ENCODE measurements around the gene RSU1. TPM values are rescaled to one million over a fixed set of nuclear protein-coding genes. Genes with fewer than 3 reads are reported as not detected.

The RSU1 gene
- total RNA-seq, 1 experiment from 2014 or later: 134 TPM

- Histone ChIP-seq H3K4me3 (no peak overlapping the region), H3K9me3 (replicated peaks) (no peaks in the 10 kb centered on the region), H3K36me3 (peaks cover 5% of the 10 kb centered on the region; the same call in 1 of the 2 replicates), H3K27ac (no peak overlapping the region), H3K27me3 (replicated peaks) (no peaks in the 10 kb centered on the region), H3K4me1 (replicated peaks) (no peaks in the 10 kb centered on the region)
- DNase-seq (ENCODE audit: low read depth in 1 of 2, low spot score in 2 of 2): no peak
Observed at GRCh38 chr10:16732376-16732775, 84.8 kb downstream of the RSU1 start.

GRCh38 chr10:16728266-16728665, 89.0 kb downstream of the RSU1 start:
- H3K9me3 ChIP-seq (replicated peaks): no peaks in the 10 kb centered on the region
- no peaks in the 10 kb centered on the region for H3K27me3 ChIP-seq (replicated peaks)
- no peak for DNase-seq (ENCODE audit: low read depth in 1 of 2, low spot score in 2 of 2)
- H3K36me3 ChIP-seq: peaks cover 15% of the 10 kb centered on the region
- H3K4me1 ChIP-seq (replicated peaks): no peaks in the 10 kb centered on the region
- no peak overlapping the region for H3K27ac ChIP-seq
- no peak overlapping the region for H3K4me3 ChIP-seq

GRCh38 chr10:16727666-16728065, 89.6 kb downstream of the RSU1 start:
- Histone ChIP-seq H3K27ac (no peak overlapping the region), H3K4me3 (no peak overlapping the region), H3K27me3 (replicated peaks) (no peaks in the 10 kb centered on the region), H3K36me3 (peaks cover 15% of the 10 kb centered on the region), H3K4me1 (replicated peaks) (no peaks in the 10 kb centered on the region), H3K9me3 (replicated peaks) (no peaks in the 10 kb centered on the region)
- DNase-seq (ENCODE audit: low read depth in 1 of 2, low spot score in 2 of 2): no peak

GRCh38 chr10:16724509-16724908, 92.7 kb downstream of the RSU1 start:
- no peaks in the 10 kb centered on the region for H3K9me3 ChIP-seq (replicated peaks)
- no peak overlapping the region for H3K27ac ChIP-seq
- H3K4me1 ChIP-seq (replicated peaks): no peaks in the 10 kb centered on the region
- H3K36me3 ChIP-seq: peaks cover 10% of the 10 kb centered on the region; the same call in 1 of the 2 replicates
- DNase-seq (ENCODE audit: low read depth in 1 of 2, low spot score in 2 of 2): no peak
- H3K4me3 ChIP-seq: no peak overlapping the region
- H3K27me3 ChIP-seq (replicated peaks): no peaks in the 10 kb centered on the region

GRCh38 chr10:16720812-16721211, 96.4 kb downstream of the RSU1 start:
- Histone ChIP-seq H3K27me3 (replicated peaks) (no peaks in the 10 kb centered on the region), H3K4me1 (replicated peaks) (no peaks in the 10 kb centered on the region), H3K9me3 (replicated peaks) (no peaks in the 10 kb centered on the region), H3K4me3 (no peak overlapping the region), H3K27ac (no peak overlapping the region), H3K36me3 (no peaks in the 10 kb centered on the region; the same call in 1 of the 2 replicates)
- no peak for DNase-seq (ENCODE audit: low read depth in 1 of 2, low spot score in 2 of 2)

GRCh38 chr10:16717622-16718395, 99.4 kb downstream of the RSU1 start:
- DNase-seq (ENCODE audit: low read depth in 1 of 2, low spot score in 2 of 2): peak in 1 of 2 experiments; percentile 75
- no peak overlapping the region for H3K4me3 ChIP-seq
- no peaks in the 10 kb centered on the region for H3K27me3 ChIP-seq (replicated peaks)
- H3K9me3 ChIP-seq (replicated peaks): peaks cover 11% of the 10 kb centered on the region
- no peaks in the 10 kb centered on the region for H3K4me1 ChIP-seq (replicated peaks)
- H3K27ac ChIP-seq: peak overlapping the region; percentile 18; the same call in 1 of the 2 replicates
- H3K36me3 ChIP-seq: no peaks in the 10 kb centered on the region

GRCh38 chr10:16716051-16716450, 101.2 kb downstream of the RSU1 start:
- Histone ChIP-seq H3K36me3 (no peaks in the 10 kb centered on the region), H3K9me3 (replicated peaks) (peaks cover 17% of the 10 kb centered on the region), H3K27me3 (replicated peaks) (no peaks in the 10 kb centered on the region), H3K27ac (no peak overlapping the region), H3K4me1 (replicated peaks) (no peaks in the 10 kb centered on the region), H3K4me3 (no peak overlapping the region)
- no peak for DNase-seq (ENCODE audit: low read depth in 1 of 2, low spot score in 2 of 2)

GRCh38 chr10:16713290-16713689, 103.9 kb downstream of the RSU1 start:
- Histone ChIP-seq H3K4me3 (no peak overlapping the region), H3K9me3 (replicated peaks) (peaks cover 17% of the 10 kb centered on the region), H3K4me1 (replicated peaks) (no peaks in the 10 kb centered on the region), H3K36me3 (0 out of 2 replicates have a peak, but pooled peaks cover 3% of the 10 kb centered on the region), H3K27me3 (replicated peaks) (no peaks in the 10 kb centered on the region), H3K27ac (no peak overlapping the region)
- DNase-seq (ENCODE audit: low read depth in 1 of 2, low spot score in 2 of 2): no peak

- H3K27ac ChIP-seq: no peak overlapping the region
- H3K27me3 ChIP-seq (replicated peaks): no peaks in the 10 kb centered on the region
- 0 out of 2 replicates have a peak, but pooled peaks cover 3% of the 10 kb centered on the region for H3K36me3 ChIP-seq
- no peak overlapping the region for H3K4me3 ChIP-seq
- no peak for DNase-seq (ENCODE audit: low read depth in 1 of 2, low spot score in 2 of 2)
- H3K9me3 ChIP-seq (replicated peaks): peaks cover 17% of the 10 kb centered on the region
- H3K4me1 ChIP-seq (replicated peaks): no peaks in the 10 kb centered on the region
Observed at GRCh38 chr10:16712883-16713282, 104.3 kb downstream of the RSU1 start.

GRCh38 chr10:16700331-16700730, 116.9 kb downstream of the RSU1 start:
- DNase-seq (ENCODE audit: low read depth in 1 of 2, low spot score in 2 of 2): no peak

GRCh38 chr10:16699435-16700057, 117.7 kb downstream of the RSU1 start:
- no peaks in the 10 kb centered on the region for H3K36me3 ChIP-seq
- H3K27ac ChIP-seq: no peak overlapping the region
- no peaks in the 10 kb centered on the region for H3K4me1 ChIP-seq (replicated peaks)
- no peaks in the 10 kb centered on the region for H3K27me3 ChIP-seq (replicated peaks)
- DNase-seq (ENCODE audit: low read depth in 1 of 2, low spot score in 2 of 2): no peak
- H3K4me3 ChIP-seq: no peak overlapping the region
- H3K9me3 ChIP-seq (replicated peaks): no peaks in the 10 kb centered on the region

More at GRCh38 chr10:16700331-16700730, 116.9 kb downstream of the RSU1 start:
- Histone ChIP-seq H3K27me3 (replicated peaks) (no peaks in the 10 kb centered on the region), H3K4me3 (no peak overlapping the region), H3K4me1 (replicated peaks) (no peaks in the 10 kb centered on the region), H3K27ac (no peak overlapping the region), H3K36me3 (no peaks in the 10 kb centered on the region), H3K9me3 (replicated peaks) (no peaks in the 10 kb centered on the region)

GRCh38 chr10:16698461-16698860, 118.8 kb downstream of the RSU1 start:
- H3K4me3 ChIP-seq: no peak overlapping the region
- H3K36me3 ChIP-seq: peaks cover 4% of the 10 kb centered on the region; the same call in 1 of the 2 replicates
- DNase-seq (ENCODE audit: low read depth in 1 of 2, low spot score in 2 of 2): no peak
- no peaks in the 10 kb centered on the region for H3K9me3 ChIP-seq (replicated peaks)
- no peak overlapping the region for H3K27ac ChIP-seq
- no peaks in the 10 kb centered on the region for H3K27me3 ChIP-seq (replicated peaks)
- no peaks in the 10 kb centered on the region for H3K4me1 ChIP-seq (replicated peaks)

- Histone ChIP-seq H3K4me1 (replicated peaks) (no peaks in the 10 kb centered on the region), H3K27ac (no peak overlapping the region), H3K4me3 (no peak overlapping the region), H3K36me3 (peaks cover 12% of the 10 kb centered on the region; the same call in 1 of the 2 replicates), H3K27me3 (replicated peaks) (no peaks in the 10 kb centered on the region), H3K9me3 (replicated peaks) (no peaks in the 10 kb centered on the region)
- no peak for DNase-seq (ENCODE audit: low read depth in 1 of 2, low spot score in 2 of 2)
Observed at GRCh38 chr10:16690417-16690816, 126.8 kb downstream of the RSU1 start.

GRCh38 chr10:16689696-16690095, 127.5 kb downstream of the RSU1 start:
- DNase-seq (ENCODE audit: low read depth in 1 of 2, low spot score in 2 of 2): no peak
- H3K27me3 ChIP-seq (replicated peaks): no peaks in the 10 kb centered on the region
- H3K27ac ChIP-seq: no peak overlapping the region
- no peaks in the 10 kb centered on the region for H3K4me1 ChIP-seq (replicated peaks)
- no peaks in the 10 kb centered on the region for H3K9me3 ChIP-seq (replicated peaks)
- no peak overlapping the region for H3K4me3 ChIP-seq
- H3K36me3 ChIP-seq: peaks cover 12% of the 10 kb centered on the region; the same call in 1 of the 2 replicates

Data from SJSA1 (cell line).